Mesenchymal stem cell (in vitro differentiated cells and primary cell): Measurements from ENCODE around the gene SORCS3.

Experiments
- DNase-seq: peaks from one replicate; pipeline ENCODE4 v3.0.0-alpha.2; 2013
- H2AFZ ChIP-seq: one replicate; pipeline ENCODE4 v1.6.1; 2013; ENCODE audit warnings: low read depth, mild to moderate bottlenecking, control low read depth, inconsistent platforms, low read length, moderate library complexity
- H2AK5ac ChIP-seq: 2 replicates; pipeline ENCODE4 v1.6.1; 2013; ENCODE audit warnings: low read length, moderate library complexity, mild to moderate bottlenecking, inconsistent platforms; ENCODE audit not compliant: severe bottlenecking
- H2BK120ac ChIP-seq: one replicate; pipeline ENCODE4 v1.6.1; 2013; ENCODE audit warnings: low read depth, mild to moderate bottlenecking, inconsistent platforms, low read length, moderate library complexity
- H2BK12ac ChIP-seq, 2 experiments: one replicate each; pipeline ENCODE4 v1.6.1; 2013; ENCODE audit warnings: inconsistent platforms in 2 of 2, low read length in 2 of 2, mild to moderate bottlenecking in 2 of 2, moderate library complexity in 2 of 2, control low read depth in 1 of 2
- H2BK15ac ChIP-seq: one replicate; pipeline ENCODE4 v1.6.1; 2013; ENCODE audit warnings: mild to moderate bottlenecking, low read depth, inconsistent platforms; ENCODE audit not compliant: poor library complexity, severe bottlenecking
- H2BK5ac ChIP-seq: 2 replicates; pipeline ENCODE4 v1.6.1; 2013; ENCODE audit warnings: low read depth, mild to moderate bottlenecking, low read length, control low read depth, inconsistent platforms; ENCODE audit not compliant: poor library complexity, severe bottlenecking
- H3K14ac ChIP-seq, 2 experiments: one replicate each; pipeline ENCODE4 v1.6.1; 2013; ENCODE audit warnings: inconsistent platforms in 2 of 2, low read length in 2 of 2, control low read depth in 1 of 2, mild to moderate bottlenecking in 1 of 2, moderate library complexity in 1 of 2
- H3K18ac ChIP-seq, 2 experiments: one replicate each; pipeline ENCODE4 v1.6.1; 2013; ENCODE audit warnings: inconsistent platforms in 2 of 2, low read length in 2 of 2, control low read depth in 1 of 2, low read depth in 1 of 2, mild to moderate bottlenecking in 1 of 2
- H3K23ac ChIP-seq, 2 experiments: one replicate each; pipeline ENCODE4 v1.6.1; 2013; ENCODE audit warnings: inconsistent platforms in 2 of 2, low read length in 2 of 2, mild to moderate bottlenecking in 2 of 2, moderate library complexity in 2 of 2, control low read depth in 1 of 2
- H3K27ac ChIP-seq: 2 replicates; pipeline ENCODE4 v1.5.1; 2013; ENCODE audit warnings: mild to moderate bottlenecking, moderate library complexity, low read length, control low read depth, inconsistent platforms; ENCODE audit not compliant: poor library complexity, severe bottlenecking
- H3K27me3 ChIP-seq, 2 experiments: 2 replicates each; pipeline versions ENCODE4 v1.6.1 to v1.7.0; 2013; ENCODE audit warnings: low read length in 2 of 2, mild to moderate bottlenecking in 2 of 2, moderate library complexity in 2 of 2, control low read depth in 1 of 2, inconsistent platforms in 1 of 2; ENCODE audit not compliant: control insufficient read depth in 1 of 2, insufficient read depth in 1 of 2
- H3K36me3 ChIP-seq, 2 experiments: 2 replicates each; pipeline versions ENCODE4 v1.6.1 to v1.7.0; 2013; ENCODE audit warnings: low read length in 2 of 2, control low read depth in 1 of 2, inconsistent platforms in 1 of 2, low read depth in 1 of 2, mild to moderate bottlenecking in 1 of 2; ENCODE audit not compliant: insufficient read depth in 2 of 2, control insufficient read depth in 1 of 2
- H3K4ac ChIP-seq, 2 experiments: one replicate each; pipeline ENCODE4 v1.6.1; 2013; ENCODE audit warnings: inconsistent platforms in 2 of 2, low read length in 2 of 2, mild to moderate bottlenecking in 2 of 2, moderate library complexity in 2 of 2, control low read depth in 1 of 2, low read depth in 1 of 2
- H3K4me1 ChIP-seq: 2 replicates; pipeline ENCODE4 v1.6.1; 2013; ENCODE audit warnings: low read depth, low read length, control low read depth; ENCODE audit not compliant: control insufficient read depth, insufficient read depth
- H3K4me2 ChIP-seq: 2 replicates; pipeline ENCODE4 v1.6.1; 2013; ENCODE audit warnings: low read length, mild to moderate bottlenecking, inconsistent platforms; ENCODE audit not compliant: poor library complexity, severe bottlenecking
- H3K4me3 ChIP-seq, 2 experiments: 2 replicates each; pipeline versions ENCODE4 v1.5.1 to v1.7.0; 2013; ENCODE audit warnings: low read length in 2 of 2, mild to moderate bottlenecking in 2 of 2, control low read depth in 1 of 2, low read depth in 1 of 2; ENCODE audit not compliant: insufficient read depth in 1 of 2
- H3K79me1 ChIP-seq: replicated peaks from 2 replicates; pipeline ENCODE4 v1.6.1; 2013; ENCODE audit warnings: mild to moderate bottlenecking, control low read depth, low read length, inconsistent platforms; ENCODE audit not compliant: poor library complexity, severe bottlenecking
- H3K9ac ChIP-seq: 2 replicates; pipeline ENCODE4 v1.7.0; 2013; ENCODE audit warnings: mild to moderate bottlenecking, low read length, moderate library complexity
- H3K9me3 ChIP-seq: 2 replicates; pipeline ENCODE4 v1.7.0; 2013; ENCODE audit warnings: mild to moderate bottlenecking, low read length; ENCODE audit not compliant: control insufficient read depth
- H4K8ac ChIP-seq: one replicate; pipeline ENCODE4 v1.6.1; 2013; ENCODE audit warnings: inconsistent platforms, mild to moderate bottlenecking, low read length, moderate library complexity
- H4K91ac ChIP-seq: one replicate; pipeline ENCODE4 v1.6.1; 2013; ENCODE audit warnings: mild to moderate bottlenecking, low read length, inconsistent platforms
- WGBS: methylation state at CpG from one replicate; pipeline ENCODE4 v1.1.7; 2013; ENCODE audit warnings: mixed read lengths; 5-methylcytosine and 5-hydroxymethylcytosine counted together

SORCS3 gene

GRCh38 chr10:104924101-104924795 is 283.2 kb downstream of the SORCS3 start:
- H2BK15ac ChIP-seq, result no peak overlapping the region
- DNase-seq, result no peak
- 66% methylated on average over 6 of the region's 6 CpGs for WGBS

GRCh38 chr10:104925232-104925851 is 284.3 kb downstream of the SORCS3 start:
- H4K91ac ChIP-seq, result no peak overlapping the region
- H2BK5ac ChIP-seq, result no peak overlapping the region
- H3K9ac ChIP-seq, result no peak overlapping the region
- H2AFZ ChIP-seq, result no peak overlapping the region
- H2BK12ac ChIP-seq, result no peak overlapping the region
- no peak overlapping the region for H3K4me3 ChIP-seq
- no peak for DNase-seq
- 29% methylated on average over 1 of the region's 3 CpGs for WGBS
- H3K4me1 ChIP-seq, result no peaks in the 10 kb centered on the region
- no peak overlapping the region for H2BK15ac ChIP-seq
- H3K4ac ChIP-seq, result no peak overlapping the region
- no peak overlapping the region for H4K8ac ChIP-seq
- no peaks in the 10 kb centered on the region for H3K9me3 ChIP-seq
- no peaks in the 10 kb centered on the region for H3K79me1 ChIP-seq
- H3K27ac ChIP-seq, result no peak overlapping the region
- H3K23ac ChIP-seq, result no peak overlapping the region
- H2AK5ac ChIP-seq, result no peak overlapping the region
- peaks cover 0 to 12% of the 10 kb centered on the region in 2 experiments for H3K27me3 ChIP-seq
- no peak overlapping the region for H2BK120ac ChIP-seq
- no peak overlapping the region for H3K14ac ChIP-seq
- H3K4me2 ChIP-seq, result no peak overlapping the region
- H3K36me3 ChIP-seq, result no peaks in the 10 kb centered on the region
- no peak overlapping the region for H3K18ac ChIP-seq

More at GRCh38 chr10:104924101-104924795, 283.2 kb downstream of the SORCS3 start:
- no peak overlapping the region for H3K4me2 ChIP-seq
- no peak overlapping the region for H2AK5ac ChIP-seq
- no peak overlapping the region for H2BK120ac ChIP-seq
- no peak overlapping the region for H3K14ac ChIP-seq
- H3K27ac ChIP-seq, result no peak overlapping the region
- no peak overlapping the region for H3K23ac ChIP-seq
- H2BK12ac ChIP-seq, result no peak overlapping the region
- H3K4me3 ChIP-seq, result no peak overlapping the region
- H3K27me3 ChIP-seq, result peaks cover 0 to 12% of the 10 kb centered on the region in 2 experiments
- H3K4me1 ChIP-seq, result no peaks in the 10 kb centered on the region
- no peak overlapping the region for H3K9ac ChIP-seq
- no peaks in the 10 kb centered on the region for H3K9me3 ChIP-seq
- H4K91ac ChIP-seq, result no peak overlapping the region
- no peak overlapping the region for H2AFZ ChIP-seq
- H3K4ac ChIP-seq, result no peak overlapping the region
- no peak overlapping the region for H3K18ac ChIP-seq
- no peaks in the 10 kb centered on the region for H3K79me1 ChIP-seq
- no peak overlapping the region for H2BK5ac ChIP-seq
- no peak overlapping the region for H4K8ac ChIP-seq
- H3K36me3 ChIP-seq, result no peaks in the 10 kb centered on the region

- H3K36me3 ChIP-seq, result no peaks in the 10 kb centered on the region
- H3K14ac ChIP-seq, result no peak overlapping the region
- WGBS, result 42% methylated on average over 1 of the region's 2 CpGs
- no peak overlapping the region for H2BK12ac ChIP-seq
- H3K27ac ChIP-seq, result no peak overlapping the region
- H4K91ac ChIP-seq, result no peak overlapping the region
- no peak overlapping the region for H2AK5ac ChIP-seq
- H3K4me3 ChIP-seq, result no peak overlapping the region
- H2BK120ac ChIP-seq, result no peak overlapping the region
- no peaks in the 10 kb centered on the region for H3K4me1 ChIP-seq
- H4K8ac ChIP-seq, result no peak overlapping the region
- H3K4me2 ChIP-seq, result no peak overlapping the region
- H3K9ac ChIP-seq, result no peak overlapping the region
- H3K18ac ChIP-seq, result no peak overlapping the region
- no peak overlapping the region for H3K23ac ChIP-seq
- no peak overlapping the region for H2BK15ac ChIP-seq
- no peak for DNase-seq
- no peak overlapping the region for H2BK5ac ChIP-seq
- no peak overlapping the region for H3K4ac ChIP-seq
- H3K79me1 ChIP-seq, result no peaks in the 10 kb centered on the region
- no peak overlapping the region for H2AFZ ChIP-seq
- peaks cover 0 to 5% of the 10 kb centered on the region in 2 experiments for H3K27me3 ChIP-seq
- H3K9me3 ChIP-seq, result no peaks in the 10 kb centered on the region
These were observed 287.6 kb downstream of the SORCS3 start for GRCh38 chr10:104928734-104929133.

- Histone ChIP-seq H3K9ac (no peak overlapping the region), H3K36me3 (no peaks in the 10 kb centered on the region), H3K4me2 (no peak overlapping the region), H3K4ac (no peak overlapping the region), H2AFZ (no peak overlapping the region), H3K23ac (no peak overlapping the region), H3K4me1 (no peaks in the 10 kb centered on the region), H3K4me3 (no peak overlapping the region), H2BK12ac (no peak overlapping the region), H2BK5ac (no peak overlapping the region), H2BK120ac (no peak overlapping the region), H3K79me1 (no peaks in the 10 kb centered on the region), H3K27me3 (no peaks in the 10 kb centered on the region), H3K27ac (no peak overlapping the region), H4K8ac (no peak overlapping the region), H4K91ac (no peak overlapping the region), H2AK5ac (no peak overlapping the region), H3K14ac (no peak overlapping the region), H3K18ac (no peak overlapping the region), H2BK15ac (no peak overlapping the region), H3K9me3 (no peaks in the 10 kb centered on the region)
- WGBS, result no CpG with 5 or more reads among the region's 2 CpGs
- DNase-seq, result no peak
These were observed 290.6 kb downstream of the SORCS3 start for GRCh38 chr10:104931612-104932134.
